Immature natural killer cell (primary cell): ENCODE results near the gene SETD2. TPM values are rescaled to one million over a fixed set of nuclear protein-coding genes. Genes with fewer than 3 reads are reported as not detected.
"Not testable (repeated sequence)": the region's sequence is repeated elsewhere in the genome, so short reads cannot be mapped to it uniquely, and the experiment has no call there.

Experiments used
- DNase-seq, 3 donors: peaks; one replicate each; pipeline ENCODE4 v3.0.0; 2022; ENCODE audit warnings: mixed read lengths in 1 of 3
- H3K27ac Mint-ChIP-seq, 6 donors: one replicate each; pipeline ENCODE4 v1.8.0; 2020; ENCODE audit warnings: mixed read lengths in 6 of 6, mild to moderate bottlenecking in 5 of 6, inconsistent platforms in 4 of 6, moderate library complexity in 3 of 6
- H3K27me3 Mint-ChIP-seq, 3 donors: one replicate each; pipeline ENCODE4 v1.8.0; 2020 to 2021; ENCODE audit warnings: low read depth in 3 of 3, mild to moderate bottlenecking in 3 of 3, mixed read lengths in 3 of 3, moderate library complexity in 3 of 3, inconsistent platforms in 1 of 3
- H3K36me3 Mint-ChIP-seq, 3 donors: one replicate each; pipeline ENCODE4 v1.8.0; 2020; ENCODE audit warnings: mixed read lengths in 3 of 3, inconsistent platforms in 2 of 3, mild to moderate bottlenecking in 2 of 3
- H3K4me1 Mint-ChIP-seq, 2 donors: one replicate each; pipeline ENCODE4 v1.8.0; 2020; ENCODE audit warnings: inconsistent platforms in 2 of 2, mild to moderate bottlenecking in 2 of 2, mixed read lengths in 2 of 2, moderate library complexity in 1 of 2
- H3K4me3 Mint-ChIP-seq, 5 donors: one replicate each; pipeline ENCODE4 v1.8.0; 2020; ENCODE audit warnings: mild to moderate bottlenecking in 5 of 5, mixed read lengths in 5 of 5, inconsistent platforms in 3 of 5, moderate library complexity in 3 of 5
- H3K9me3 Mint-ChIP-seq, 6 donors: one replicate each; pipeline ENCODE4 v1.8.0; 2020; ENCODE audit warnings: mild to moderate bottlenecking in 6 of 6, mixed read lengths in 6 of 6, inconsistent platforms in 4 of 6, moderate library complexity in 3 of 6
- polyA plus RNA-seq, 3 donors: library from polyadenylated mRNA; unstranded; fragments of 300-500 nt; fragmentation: Illumina TruSeq; gene quantifications; one replicate each; pipeline ENCODE4 v1.2.3, GENCODE V29; 2021

The SETD2 gene
- polyA plus RNA-seq, 3 donors from 2014 or later = 7.4 to 27.0 (median 8.2) TPM

- peaks cover 3 to 17% of the 10 kb centered on the region in 2 donors for H3K4me1 Mint-ChIP-seq
- H3K27me3 Mint-ChIP-seq, H3K9me3 Mint-ChIP-seq, DNase-seq, H3K4me3 Mint-ChIP-seq: not testable (repeated sequence)
- H3K27ac Mint-ChIP-seq = peak overlapping the region in 1 of 6 donors; percentile 22
- H3K36me3 Mint-ChIP-seq = peaks cover 0 to 21% (median 3%) of the 10 kb centered on the region in 3 donors
Observed at GRCh38 chr3:47066259-47066658, 97.7 kb downstream of the SETD2 start.

- Mint-ChIP-seq H3K4me3 (no peak overlapping the region), H3K27ac (no peak overlapping the region), H3K36me3 (peaks cover 0 to 21% (median 0%) of the 10 kb centered on the region in 3 donors), H3K9me3 (no peaks in the 10 kb centered on the region), H3K27me3 (peaks cover 1 to 2% (median 2%) of the 10 kb centered on the region in 3 donors), H3K4me1 (peaks cover 3 to 17% of the 10 kb centered on the region in 2 donors)
- no peak for DNase-seq
Observed at GRCh38 chr3:47065681-47066080, 98.2 kb downstream of the SETD2 start.

GRCh38 chr3:47065058-47065457 is 98.9 kb downstream of the SETD2 start:
- no peak for DNase-seq
- peaks cover 0 to 18% (median 0%) of the 10 kb centered on the region in 3 donors for H3K36me3 Mint-ChIP-seq
- H3K27me3 Mint-ChIP-seq = peaks cover 1 to 2% (median 2%) of the 10 kb centered on the region in 3 donors
- H3K27ac Mint-ChIP-seq = no peak overlapping the region
- no peaks in the 10 kb centered on the region for H3K9me3 Mint-ChIP-seq
- H3K4me1 Mint-ChIP-seq = peaks cover 3 to 22% of the 10 kb centered on the region in 2 donors
- no peak overlapping the region for H3K4me3 Mint-ChIP-seq

- Mint-ChIP-seq H3K4me1 (peaks cover 30 to 49% of the 10 kb centered on the region in 2 donors), H3K36me3 (peaks cover 8 to 20% (median 10%) of the 10 kb centered on the region in 3 donors), H3K27ac (peak overlapping the region; percentile 19 to 86 (median 68)), H3K4me3 (peak overlapping the region in 2 of 5 donors; percentile 7 to 19), H3K27me3 (peaks cover 0 to 2% (median 0%) of the 10 kb centered on the region in 3 donors), H3K9me3 (no peaks in the 10 kb centered on the region)
- DNase-seq = peak in 2 of 3 donors; percentile 15 to 40
Observed at GRCh38 chr3:47057212-47057671, 106.7 kb downstream of the SETD2 start.

- Mint-ChIP-seq H3K36me3 (peaks cover 8 to 18% (median 10%) of the 10 kb centered on the region in 3 donors), H3K27me3 (peaks cover 0 to 2% (median 0%) of the 10 kb centered on the region in 3 donors), H3K4me3 (no peak overlapping the region), H3K9me3 (no peaks in the 10 kb centered on the region), H3K27ac (peak overlapping the region in 5 of 6 donors; percentile 0 to 86 (median 71)), H3K4me1 (peaks cover 30 to 49% of the 10 kb centered on the region in 2 donors)
- DNase-seq = no peak
Observed at GRCh38 chr3:47056705-47057104, 107.2 kb downstream of the SETD2 start.

- peaks cover 8 to 18% (median 10%) of the 10 kb centered on the region in 3 donors for H3K36me3 Mint-ChIP-seq
- H3K9me3 Mint-ChIP-seq = no peaks in the 10 kb centered on the region
- H3K27me3 Mint-ChIP-seq = peaks cover 0 to 2% (median 0%) of the 10 kb centered on the region in 3 donors
- H3K27ac Mint-ChIP-seq = peak overlapping the region in 5 of 6 donors; percentile 26 to 64 (median 52)
- H3K4me1 Mint-ChIP-seq = peaks cover 30 to 43% of the 10 kb centered on the region in 2 donors
- peak overlapping the region in 2 of 5 donors; percentile 1 to 38 for H3K4me3 Mint-ChIP-seq
- DNase-seq = no peak
Observed at GRCh38 chr3:47054412-47054811, 109.5 kb downstream of the SETD2 start.

- Mint-ChIP-seq H3K27ac (peak overlapping the region in 4 of 6 donors; percentile 1 to 36 (median 28)), H3K4me3 (no peak overlapping the region), H3K9me3 (no peaks in the 10 kb centered on the region), H3K27me3 (peaks cover 0 to 1% (median 0%) of the 10 kb centered on the region in 3 donors), H3K36me3 (peaks cover 6 to 13% (median 9%) of the 10 kb centered on the region in 3 donors), H3K4me1 (peaks cover 0 to 11% of the 10 kb centered on the region in 2 donors)
- no peak for DNase-seq
Observed at GRCh38 chr3:47047673-47048072, 116.2 kb downstream of the SETD2 start.

- Mint-ChIP-seq H3K9me3 (no peaks in the 10 kb centered on the region), H3K36me3 (peaks cover 8 to 14% (median 14%) of the 10 kb centered on the region in 3 donors), H3K4me3 (no peak overlapping the region), H3K27me3 (peaks cover 0 to 1% (median 0%) of the 10 kb centered on the region in 3 donors), H3K27ac (peak overlapping the region in 3 of 6 donors; percentile 5 to 36 (median 21)), H3K4me1 (peaks cover 0 to 11% of the 10 kb centered on the region in 2 donors)
- DNase-seq = no peak
Observed at GRCh38 chr3:47047069-47047468, 116.8 kb downstream of the SETD2 start.

GRCh38 chr3:47042231-47042791 is 121.6 kb downstream of the SETD2 start:
- Mint-ChIP-seq H3K9me3 (no peaks in the 10 kb centered on the region), H3K27ac (peak overlapping the region in 2 of 6 donors; percentile 40 to 71), H3K36me3 (peaks cover 20 to 42% (median 41%) of the 10 kb centered on the region in 3 donors), H3K4me3 (no peak overlapping the region), H3K4me1 (peaks cover 16 to 31% of the 10 kb centered on the region in 2 donors), H3K27me3 (peaks cover 8 to 15% (median 12%) of the 10 kb centered on the region in 3 donors)
- DNase-seq = no peak

GRCh38 chr3:47041114-47041513 is 122.8 kb downstream of the SETD2 start:
- Mint-ChIP-seq H3K27me3 (peaks cover 8 to 18% (median 16%) of the 10 kb centered on the region in 3 donors), H3K9me3 (no peaks in the 10 kb centered on the region), H3K36me3 (peaks cover 21 to 48% (median 48%) of the 10 kb centered on the region in 3 donors), H3K27ac (peak overlapping the region in 3 of 6 donors; percentile 6 to 30 (median 28)), H3K4me1 (peaks cover 18 to 30% of the 10 kb centered on the region in 2 donors), H3K4me3 (no peak overlapping the region)
- DNase-seq = no peak

GRCh38 chr3:47037302-47037701 is 126.6 kb downstream of the SETD2 start:
- H3K4me1 Mint-ChIP-seq = peaks cover 20 to 32% of the 10 kb centered on the region in 2 donors
- H3K4me3 Mint-ChIP-seq = peak overlapping the region; percentile 36 to 67 (median 57)

GRCh38 chr3:47036145-47036544 is 127.8 kb downstream of the SETD2 start:
- H3K27ac Mint-ChIP-seq = peak overlapping the region in 5 of 6 donors; percentile 26 to 76 (median 49)
- peaks cover 24 to 42% of the 10 kb centered on the region in 2 donors for H3K4me1 Mint-ChIP-seq
- H3K27me3 Mint-ChIP-seq = peaks cover 8 to 16% (median 16%) of the 10 kb centered on the region in 3 donors
- H3K9me3 Mint-ChIP-seq = no peaks in the 10 kb centered on the region
- no peak for DNase-seq
- peaks cover 29 to 56% (median 39%) of the 10 kb centered on the region in 3 donors for H3K36me3 Mint-ChIP-seq
- no peak overlapping the region for H3K4me3 Mint-ChIP-seq

More at GRCh38 chr3:47037302-47037701, 126.6 kb downstream of the SETD2 start:
- Mint-ChIP-seq H3K27me3 (peaks cover 8 to 16% (median 16%) of the 10 kb centered on the region in 3 donors), H3K36me3 (peaks cover 29 to 61% (median 47%) of the 10 kb centered on the region in 3 donors), H3K27ac (peak overlapping the region; percentile 76 to 96 (median 92))
- DNase-seq, H3K9me3 Mint-ChIP-seq: not testable (repeated sequence)

- H3K9me3 Mint-ChIP-seq = no peaks in the 10 kb centered on the region
- H3K4me1 Mint-ChIP-seq = peaks cover 28 to 47% of the 10 kb centered on the region in 2 donors
- H3K27me3 Mint-ChIP-seq = peaks cover 8 to 16% (median 16%) of the 10 kb centered on the region in 3 donors
- no peak for DNase-seq
- H3K36me3 Mint-ChIP-seq = peaks cover 29 to 51% (median 35%) of the 10 kb centered on the region in 3 donors
- H3K27ac Mint-ChIP-seq = peak overlapping the region in 3 of 6 donors; percentile 20 to 49 (median 47)
- H3K4me3 Mint-ChIP-seq = no peak overlapping the region
Observed at GRCh38 chr3:47035645-47036044, 128.3 kb downstream of the SETD2 start.
